ENCODE data around the gene ALDH16A1. TPM values are rescaled to one million over a fixed set of nuclear protein-coding genes. Genes with fewer than 3 reads are reported as not detected.

ALDH16A1 gene
- total and polyA plus RNA-seq, 2 donors (not counting 3 experiments of a cell fraction or from before 2014, with no cell fraction given): 27.6 to 33.2 TPM

DNA sequence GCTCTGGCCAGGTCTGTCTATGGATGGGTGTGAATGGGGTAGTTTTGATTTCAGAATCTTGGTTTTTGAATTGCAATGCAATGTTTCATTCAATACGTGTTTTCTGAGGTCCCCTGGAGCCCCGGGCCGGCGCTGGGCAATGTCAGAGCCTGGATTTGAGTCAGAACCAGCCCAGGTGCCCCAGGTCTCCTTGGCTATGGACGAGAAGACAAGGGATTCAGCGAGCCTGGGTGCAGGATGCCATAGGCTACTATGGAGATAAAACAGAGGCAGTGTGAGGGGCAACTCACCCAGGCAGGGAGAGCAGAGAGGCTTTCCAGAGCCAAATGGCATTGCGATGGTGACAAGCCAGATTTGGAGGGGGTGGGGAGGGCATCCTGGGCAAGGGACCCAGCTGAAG, 33.2 kb downstream of the ALDH16A1 start:
- no peak overlapping the region for H2AFZ ChIP-seq (ENCODE audit: low read depth, low read length)
- H3K4me1 ChIP-seq (ENCODE audit: control insufficient read depth, extremely low read depth, insufficient read depth, low read length): peaks cover 14% of the 10 kb centered on the region
- H3K79me2 ChIP-seq (ENCODE audit: control insufficient read depth, insufficient read depth, low read length): peaks cover 37% of the 10 kb centered on the region
- dilution Hi-C loops (cut with MboI; ENCODE audit: extremely low pct_ligation_motif_present, low sequenced_read_pairs): no loop called here
- H3K4me2 ChIP-seq (ENCODE audit: insufficient read depth, low read length): no peak overlapping the region
- H3K9me1 ChIP-seq (replicated peaks; ENCODE audit: control insufficient read depth, extremely low read depth, insufficient read depth, low read length): no peaks in the 10 kb centered on the region
- POLR2A ChIA-PET: no interaction called here
- TF ChIP-seq POLR2AphosphoS5 (IDR thresholded peaks at IDR 0.05; ENCODE audit: insufficient read depth, low read depth, low read length) (no peak), GATA2 (IDR thresholded peaks at IDR 0.05; ENCODE audit: insufficient read depth, insufficient read length, low read depth, low read length) (no peak), JUN (IDR thresholded peaks at IDR 0.05; ENCODE audit: borderline replicate concordance, insufficient read depth, insufficient read length, low read depth) (no peak), MYC (IDR thresholded peaks at IDR 0.05; ENCODE audit: low read depth, low read length) (no peak), FOS (IDR thresholded peaks at IDR 0.05; ENCODE audit: borderline replicate concordance, insufficient read depth, low read length) (no peak), POLR2A (IDR thresholded peaks at IDR 0.05; ENCODE audit: low read depth, low read length) (no peak), EZH2 (IDR thresholded peaks at IDR 0.05; ENCODE audit: borderline replicate concordance, low read depth, low read length, severe bottlenecking) (no peak)
- TF ChIP-seq, protein P1, sequence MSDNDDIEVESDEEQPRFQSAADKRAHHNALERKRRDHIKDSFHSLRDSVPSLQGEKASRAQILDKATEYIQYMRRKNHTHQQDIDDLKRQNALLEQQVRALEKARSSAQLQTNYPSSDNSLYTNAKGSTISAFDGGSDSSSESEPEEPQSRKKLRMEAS (IDR thresholded peaks at IDR 0.05; ENCODE audit: insufficient read depth, insufficient read length): no peak
- TF ChIP-seq, protein P2, sequence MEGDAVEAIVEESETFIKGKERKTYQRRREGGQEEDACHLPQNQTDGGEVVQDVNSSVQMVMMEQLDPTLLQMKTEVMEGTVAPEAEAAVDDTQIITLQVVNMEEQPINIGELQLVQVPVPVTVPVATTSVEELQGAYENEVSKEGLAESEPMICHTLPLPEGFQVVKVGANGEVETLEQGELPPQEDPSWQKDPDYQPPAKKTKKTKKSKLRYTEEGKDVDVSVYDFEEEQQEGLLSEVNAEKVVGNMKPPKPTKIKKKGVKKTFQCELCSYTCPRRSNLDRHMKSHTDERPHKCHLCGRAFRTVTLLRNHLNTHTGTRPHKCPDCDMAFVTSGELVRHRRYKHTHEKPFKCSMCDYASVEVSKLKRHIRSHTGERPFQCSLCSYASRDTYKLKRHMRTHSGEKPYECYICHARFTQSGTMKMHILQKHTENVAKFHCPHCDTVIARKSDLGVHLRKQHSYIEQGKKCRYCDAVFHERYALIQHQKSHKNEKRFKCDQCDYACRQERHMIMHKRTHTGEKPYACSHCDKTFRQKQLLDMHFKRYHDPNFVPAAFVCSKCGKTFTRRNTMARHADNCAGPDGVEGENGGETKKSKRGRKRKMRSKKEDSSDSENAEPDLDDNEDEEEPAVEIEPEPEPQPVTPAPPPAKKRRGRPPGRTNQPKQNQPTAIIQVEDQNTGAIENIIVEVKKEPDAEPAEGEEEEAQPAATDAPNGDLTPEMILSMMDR (IDR thresholded peaks at IDR 0.05; ENCODE audit: extremely low read depth in 1 of 2, insufficient read depth in 1 of 2, low read depth in 1 of 2, low read length in 2 of 2): no peak
- H3K4me3 ChIP-seq (replicated peaks in 1 of 3; ENCODE audit: insufficient read depth in 1 of 3, low read depth in 1 of 3, low read length in 3 of 3): no peak overlapping the region
- peaks cover 5% of the 10 kb centered on the region for H4K20me1 ChIP-seq (replicated peaks; ENCODE audit: control insufficient read depth, extremely low read depth, insufficient read depth, low read length)
- DNase-seq (ENCODE audit: low read depth, low spot score): no peak
- no peak for FAIRE-seq
- intact Hi-C loops (cut with micrococcal nuclease): loop anchor here (2.0 kb wide), 1 partner anchor 155 kb away; the partner anchor contains the start of gene RRAS
- H3K36me3 ChIP-seq (ENCODE audit: control insufficient read depth in 2 of 2, extremely low read depth in 1 of 2, insufficient read depth in 2 of 2, low read length in 2 of 2): peaks cover 20 to 21% of the 10 kb centered on the region in 2 experiments
- CTCF ChIA-PET: no interaction called here
- no peaks in the 10 kb centered on the region for H3K27me3 ChIP-seq (ENCODE audit: control insufficient read depth in 2 of 2, insufficient read depth in 2 of 2, low read length in 2 of 2)
- no peaks in the 10 kb centered on the region for H3K9me3 ChIP-seq (replicated peaks; ENCODE audit: control insufficient read depth, insufficient read depth, low read length)
- BruUV-seq (replicated peaks): no TSS peak
- no peak overlapping the region for H3K27ac ChIP-seq (ENCODE audit: insufficient read depth, low read depth, low read length)
- no peak overlapping the region for H3K9ac ChIP-seq (replicated peaks; ENCODE audit: extremely low read depth, insufficient read depth, low read length)
